DND-41 (cell line): Measurements from ENCODE around the gene WDR93.

ENCODE experiments used
- ATAC-seq: fragments of 200-7000 bp; cut with Tn5 transposase; 3 replicates; pipeline ENCODE4 v1.9.1; 2021; ENCODE audit warnings: low read depth; ENCODE audit not compliant: insufficient read depth
- DNase-seq: peaks from one replicate; pipeline ENCODE4 v3.0.0-alpha.2; 2020
- H2AFZ ChIP-seq: 2 replicates; pipeline ENCODE4 v1.6.0; 2012; ENCODE audit warnings: low read depth, low read length
- H3K27ac ChIP-seq: 2 replicates; pipeline ENCODE4 v1.5.1; 2012; ENCODE audit warnings: low read length, inconsistent platforms
- H3K27me3 ChIP-seq: fragments of 200-600 bp; sonication (generic); 2 replicates; pipeline ENCODE4 v1.6.0; 2012; ENCODE audit warnings: low read length, mild to moderate bottlenecking, inconsistent platforms; ENCODE audit not compliant: insufficient read depth, poor library complexity
- H3K36me3 ChIP-seq: 2 replicates; pipeline ENCODE4 v1.5.1; 2012; ENCODE audit warnings: low read length, inconsistent platforms; ENCODE audit not compliant: insufficient read depth
- H3K4me1 ChIP-seq: 2 replicates; pipeline ENCODE4 v1.5.1; 2012; ENCODE audit warnings: mild to moderate bottlenecking, low read length; ENCODE audit not compliant: insufficient read depth
- H3K4me2 ChIP-seq: 2 replicates; pipeline ENCODE4 v1.6.0; 2012; ENCODE audit warnings: mild to moderate bottlenecking, moderate library complexity, low read length, inconsistent platforms; ENCODE audit not compliant: insufficient read depth
- H3K4me3 ChIP-seq, 2 experiments: fragments of 200-600 bp in 1 of 2; shearing (Covaris generic) in 1 of 2; 2 replicates each; pipeline ENCODE4 v1.5.1; 2012 to 2016; ENCODE audit warnings: inconsistent platforms in 2 of 2, low read length in 2 of 2, mild to moderate bottlenecking in 2 of 2, low read depth in 1 of 2, moderate library complexity in 1 of 2
- H3K79me2 ChIP-seq: 2 replicates; pipeline ENCODE4 v1.6.0; 2012; ENCODE audit warnings: low read length, inconsistent platforms; ENCODE audit not compliant: insufficient read depth
- H3K9ac ChIP-seq: 2 replicates; pipeline ENCODE4 v1.6.0; 2012; ENCODE audit warnings: low read depth, mild to moderate bottlenecking, inconsistent platforms, low read length, moderate library complexity
- H3K9me3 ChIP-seq: 2 replicates; pipeline ENCODE4 v1.5.1; 2012; ENCODE audit warnings: low read length, moderate library complexity, mild to moderate bottlenecking, inconsistent platforms; ENCODE audit not compliant: insufficient read depth, severe bottlenecking
- H4K20me1 ChIP-seq: 2 replicates; pipeline ENCODE4 v1.6.0; 2012; ENCODE audit warnings: low read length; ENCODE audit not compliant: insufficient read depth
- EZH2 ChIP-seq: IDR thresholded peaks from 3 replicates; pipeline ENCODE4 v1.6.1; 2012; ENCODE audit warnings: borderline replicate concordance, low read depth, mild to moderate bottlenecking, moderate library complexity, low read length, inconsistent platforms; ENCODE audit not compliant: severe bottlenecking
- TF ChIP-seq, protein P1 (sequence below): IDR thresholded peaks from 2 replicates; pipeline ENCODE4 v1.5.1; 2012; ENCODE audit warnings: borderline replicate concordance, low read length, moderate library complexity, mild to moderate bottlenecking; ENCODE audit not compliant: poor library complexity, severe bottlenecking; ENCODE audit errors: extremely low read depth

WDR93 gene

DNA sequence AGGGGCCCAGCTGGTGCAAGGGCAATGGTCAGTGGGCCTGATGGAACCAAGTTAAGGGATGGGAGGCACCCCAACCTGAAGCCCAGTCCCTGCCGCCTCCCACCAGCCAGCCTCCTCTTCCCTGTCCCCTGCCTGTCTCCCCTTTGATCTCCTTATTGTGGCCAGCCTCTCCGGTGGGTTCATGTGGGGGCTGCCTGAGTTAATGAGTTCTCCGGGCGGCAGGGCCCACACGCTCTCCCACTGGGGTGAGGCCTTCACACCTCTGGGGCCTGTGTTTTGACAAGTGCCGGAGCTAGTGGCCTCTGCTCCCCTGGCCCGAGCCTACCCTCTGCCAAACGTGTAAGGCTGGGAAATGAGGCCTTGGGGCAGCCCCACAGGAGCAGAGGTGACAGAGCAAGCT is 67.7 kb downstream of the WDR93 start:
- no peak overlapping the region for H2AFZ ChIP-seq
- no peaks in the 10 kb centered on the region for H4K20me1 ChIP-seq

DNA sequence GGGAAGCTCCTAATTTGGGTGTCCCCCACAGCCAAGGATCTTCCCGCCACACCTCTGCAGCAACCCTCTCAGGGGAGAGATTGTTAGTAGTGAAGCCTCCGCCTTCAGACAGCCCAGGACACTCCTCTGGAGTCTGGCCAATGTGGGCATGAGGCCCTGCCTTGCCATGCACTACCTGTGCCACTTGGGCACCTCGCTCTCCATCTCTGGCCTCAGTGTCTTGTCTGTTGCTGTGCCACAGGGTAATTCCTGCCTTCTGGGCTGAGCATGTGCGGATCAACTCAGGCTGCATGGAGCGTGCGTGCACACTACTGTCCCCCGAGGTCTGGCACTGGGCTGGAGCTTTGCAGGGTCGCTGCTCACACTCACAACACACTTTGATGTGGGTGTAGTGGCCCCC is 68.4 kb downstream of the WDR93 start:
- no peak for TF ChIP-seq EZH2
- TF ChIP-seq, protein P1, sequence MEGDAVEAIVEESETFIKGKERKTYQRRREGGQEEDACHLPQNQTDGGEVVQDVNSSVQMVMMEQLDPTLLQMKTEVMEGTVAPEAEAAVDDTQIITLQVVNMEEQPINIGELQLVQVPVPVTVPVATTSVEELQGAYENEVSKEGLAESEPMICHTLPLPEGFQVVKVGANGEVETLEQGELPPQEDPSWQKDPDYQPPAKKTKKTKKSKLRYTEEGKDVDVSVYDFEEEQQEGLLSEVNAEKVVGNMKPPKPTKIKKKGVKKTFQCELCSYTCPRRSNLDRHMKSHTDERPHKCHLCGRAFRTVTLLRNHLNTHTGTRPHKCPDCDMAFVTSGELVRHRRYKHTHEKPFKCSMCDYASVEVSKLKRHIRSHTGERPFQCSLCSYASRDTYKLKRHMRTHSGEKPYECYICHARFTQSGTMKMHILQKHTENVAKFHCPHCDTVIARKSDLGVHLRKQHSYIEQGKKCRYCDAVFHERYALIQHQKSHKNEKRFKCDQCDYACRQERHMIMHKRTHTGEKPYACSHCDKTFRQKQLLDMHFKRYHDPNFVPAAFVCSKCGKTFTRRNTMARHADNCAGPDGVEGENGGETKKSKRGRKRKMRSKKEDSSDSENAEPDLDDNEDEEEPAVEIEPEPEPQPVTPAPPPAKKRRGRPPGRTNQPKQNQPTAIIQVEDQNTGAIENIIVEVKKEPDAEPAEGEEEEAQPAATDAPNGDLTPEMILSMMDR = no peak
- ATAC-seq (no peak), DNase-seq (no peak)
- Histone ChIP-seq H3K4me1 (no peaks in the 10 kb centered on the region), H3K4me2 (no peak overlapping the region), H3K4me3 (no peak overlapping the region), H3K9ac (no peak overlapping the region), H4K20me1 (no peaks in the 10 kb centered on the region), H3K9me3 (no peaks in the 10 kb centered on the region), H3K27ac (no peak overlapping the region), H3K36me3 (no peaks in the 10 kb centered on the region), H3K27me3 (no peaks in the 10 kb centered on the region), H2AFZ (no peak overlapping the region), H3K79me2 (no peaks in the 10 kb centered on the region)

More for the DNA sequence above, 67.7 kb downstream of the WDR93 start:
- no peak for DNase-seq
- H3K4me3 ChIP-seq = no peak overlapping the region
- H3K79me2 ChIP-seq = no peaks in the 10 kb centered on the region
- TF ChIP-seq, protein P1 = no peak
- no peak for TF ChIP-seq EZH2
- H3K27ac ChIP-seq = no peak overlapping the region
- H3K4me2 ChIP-seq = no peak overlapping the region
- no peaks in the 10 kb centered on the region for H3K4me1 ChIP-seq
- H3K9ac ChIP-seq = no peak overlapping the region
- H3K27me3 ChIP-seq = no peaks in the 10 kb centered on the region
- no peak for ATAC-seq
- no peaks in the 10 kb centered on the region for H3K36me3 ChIP-seq
- no peaks in the 10 kb centered on the region for H3K9me3 ChIP-seq

DNA sequence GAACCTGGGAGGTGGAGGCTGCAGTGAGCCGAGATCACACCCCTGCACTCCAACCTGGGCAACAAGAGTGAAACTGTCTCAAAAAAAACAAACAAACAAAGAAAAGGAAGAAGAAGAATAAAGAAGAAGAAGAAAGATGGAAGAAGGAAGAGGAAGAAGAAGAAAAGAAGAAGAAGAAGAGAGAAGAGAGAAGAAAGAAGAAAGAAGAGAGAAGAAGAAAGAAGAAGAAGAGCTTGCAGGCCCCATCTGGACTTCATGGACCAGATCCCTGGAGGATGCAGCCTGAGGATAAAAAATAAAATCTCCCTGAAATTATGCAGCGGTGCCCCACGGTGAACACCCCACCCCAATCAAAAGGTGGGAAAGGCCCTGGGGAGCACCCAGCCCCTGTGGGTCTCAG is 69.2 kb downstream of the WDR93 start:
- H3K9me3 ChIP-seq = no peaks in the 10 kb centered on the region
- DNase-seq (no peak), ATAC-seq (no peak)
- no peaks in the 10 kb centered on the region for H3K27me3 ChIP-seq
- TF ChIP-seq, protein P1 = no peak
- no peak for TF ChIP-seq EZH2
- H3K4me3 ChIP-seq = no peak overlapping the region
- no peak overlapping the region for H3K27ac ChIP-seq
- no peaks in the 10 kb centered on the region for H3K4me1 ChIP-seq
- H3K36me3 ChIP-seq = no peaks in the 10 kb centered on the region
- no peak overlapping the region for H3K4me2 ChIP-seq
- H3K79me2 ChIP-seq = no peaks in the 10 kb centered on the region
- no peak overlapping the region for H3K9ac ChIP-seq
- no peaks in the 10 kb centered on the region for H4K20me1 ChIP-seq
- H2AFZ ChIP-seq = no peak overlapping the region

DNA sequence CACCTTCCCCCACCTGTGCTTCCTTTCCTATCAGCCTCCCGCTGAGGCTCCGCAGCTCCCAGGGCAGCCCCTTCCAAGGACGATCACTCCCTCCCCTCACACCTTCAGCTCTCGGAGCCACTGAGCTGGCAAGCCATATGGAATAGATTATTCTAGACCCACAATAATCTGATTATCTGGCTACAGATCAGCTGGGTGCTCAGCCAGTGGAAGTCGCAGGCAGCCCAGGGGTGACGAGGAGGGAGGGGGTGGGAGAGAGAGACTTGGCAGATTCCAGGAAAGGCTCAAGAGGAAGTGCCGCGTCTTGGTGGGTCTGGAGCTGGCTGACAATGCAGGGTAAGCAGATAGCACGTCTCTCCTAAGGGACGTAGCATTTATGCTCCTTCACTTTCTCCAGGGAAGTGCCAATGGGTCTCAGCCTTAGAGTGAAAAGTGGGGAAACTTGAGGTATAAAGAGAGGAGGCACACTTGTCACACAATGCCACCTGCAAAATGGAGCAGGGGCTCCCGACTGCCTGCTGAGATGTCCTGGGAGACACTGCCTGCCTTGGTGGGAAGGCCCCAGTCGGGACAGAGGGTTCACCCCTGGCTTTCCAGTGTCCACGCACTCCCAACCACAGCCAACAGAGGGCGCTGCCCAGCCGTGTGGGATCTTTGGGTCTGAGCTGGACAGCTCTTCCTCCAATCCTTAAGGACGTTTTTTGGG is 69.8 kb downstream of the WDR93 start:
- H3K79me2 ChIP-seq = no peaks in the 10 kb centered on the region
- no peak overlapping the region for H3K4me3 ChIP-seq
- ATAC-seq (peak; percentile 86), DNase-seq (peak; percentile 65)
- H3K27ac ChIP-seq = no peak overlapping the region
- TF ChIP-seq EZH2 = no peak
- TF ChIP-seq, protein P1 = peak; percentile 87
- H4K20me1 ChIP-seq = no peaks in the 10 kb centered on the region
- H3K27me3 ChIP-seq = no peaks in the 10 kb centered on the region
- H3K4me2 ChIP-seq = no peak overlapping the region
- no peaks in the 10 kb centered on the region for H3K36me3 ChIP-seq
- no peaks in the 10 kb centered on the region for H3K4me1 ChIP-seq
- no peak overlapping the region for H3K9ac ChIP-seq
- no peak overlapping the region for H2AFZ ChIP-seq
- H3K9me3 ChIP-seq = no peaks in the 10 kb centered on the region
